GM12872 (cell line): ENCODE measurements around the gene PIK3R3.

Experiments used
- CTCF ChIP-seq: IDR thresholded peaks from 3 replicates; pipeline ENCODE4 v1.5.1; 2011; ENCODE audit warnings: low read depth, mild to moderate bottlenecking, low read length, moderate library complexity; ENCODE audit not compliant: insufficient read depth

The PIK3R3 gene

GRCh38 chr1:46030074-46030870 is 102.2 kb downstream of the PIK3R3 start:
- TF ChIP-seq CTCF = no peak

GRCh38 chr1:46027788-46028573 is 104.4 kb downstream of the PIK3R3 start:
- no peak for TF ChIP-seq CTCF

GRCh38 chr1:46026531-46026930 is 105.9 kb downstream of the PIK3R3 start:
- TF ChIP-seq CTCF = no peak

GRCh38 chr1:46021046-46021996 is 111.1 kb downstream of the PIK3R3 start:
- no peak for TF ChIP-seq CTCF

- no peak for TF ChIP-seq CTCF
These were observed 112.4 kb downstream of the PIK3R3 start for GRCh38 chr1:46020010-46020409.

- TF ChIP-seq CTCF = no peak
These were observed 113.1 kb downstream of the PIK3R3 start for GRCh38 chr1:46019348-46019747.
